ENCODE results near the gene AP1M1.
"Not testable (repeated sequence)": the region's sequence is repeated elsewhere in the genome, so short reads cannot be mapped to it uniquely, and the experiment has no call there.

Gene AP1M1

DNA sequence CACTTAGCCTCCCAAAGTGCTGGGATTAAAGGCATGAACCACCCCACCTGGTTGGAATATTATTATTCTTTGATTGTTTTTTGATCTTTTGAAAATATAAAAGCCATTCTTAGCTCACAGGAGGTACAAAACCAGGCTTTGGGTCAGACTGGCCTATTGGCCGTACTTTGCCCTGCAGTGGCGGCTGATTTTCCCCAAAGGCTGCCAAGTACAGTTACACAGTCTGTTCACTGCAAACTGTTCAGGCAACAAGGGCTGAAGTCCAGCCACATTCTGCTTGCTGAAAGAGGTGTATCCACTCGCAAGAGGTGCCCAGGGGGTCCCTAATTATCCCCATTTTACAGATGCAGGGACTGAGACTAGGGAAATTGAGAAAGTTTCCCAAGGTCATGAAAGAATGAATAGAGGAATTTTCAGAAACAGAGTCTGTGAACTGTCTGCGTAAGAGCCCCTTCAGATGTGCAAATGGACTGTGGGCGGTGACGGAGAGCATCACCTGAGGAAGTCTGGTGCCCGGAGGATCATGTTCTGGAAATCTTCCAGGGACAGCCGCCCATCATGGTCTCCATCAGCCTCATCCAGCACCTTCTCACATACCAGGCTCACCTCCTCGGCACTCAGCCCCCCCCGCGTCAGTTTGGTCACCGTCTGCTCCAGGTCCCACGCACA lies 33.4 kb upstream of the AP1M1 start:
- no peaks in the 10 kb centered on the region for H3K4me1 Mint-ChIP-seq
- H3K27me3 Mint-ChIP-seq (ENCODE audit: low read depth): peaks cover 14% of the 10 kb centered on the region
- H3K9me3 Mint-ChIP-seq: no peaks in the 10 kb centered on the region
- TF ChIP-seq, protein P1, sequence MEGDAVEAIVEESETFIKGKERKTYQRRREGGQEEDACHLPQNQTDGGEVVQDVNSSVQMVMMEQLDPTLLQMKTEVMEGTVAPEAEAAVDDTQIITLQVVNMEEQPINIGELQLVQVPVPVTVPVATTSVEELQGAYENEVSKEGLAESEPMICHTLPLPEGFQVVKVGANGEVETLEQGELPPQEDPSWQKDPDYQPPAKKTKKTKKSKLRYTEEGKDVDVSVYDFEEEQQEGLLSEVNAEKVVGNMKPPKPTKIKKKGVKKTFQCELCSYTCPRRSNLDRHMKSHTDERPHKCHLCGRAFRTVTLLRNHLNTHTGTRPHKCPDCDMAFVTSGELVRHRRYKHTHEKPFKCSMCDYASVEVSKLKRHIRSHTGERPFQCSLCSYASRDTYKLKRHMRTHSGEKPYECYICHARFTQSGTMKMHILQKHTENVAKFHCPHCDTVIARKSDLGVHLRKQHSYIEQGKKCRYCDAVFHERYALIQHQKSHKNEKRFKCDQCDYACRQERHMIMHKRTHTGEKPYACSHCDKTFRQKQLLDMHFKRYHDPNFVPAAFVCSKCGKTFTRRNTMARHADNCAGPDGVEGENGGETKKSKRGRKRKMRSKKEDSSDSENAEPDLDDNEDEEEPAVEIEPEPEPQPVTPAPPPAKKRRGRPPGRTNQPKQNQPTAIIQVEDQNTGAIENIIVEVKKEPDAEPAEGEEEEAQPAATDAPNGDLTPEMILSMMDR (IDR thresholded peaks at IDR 0.05; ENCODE audit: unreplicated experiment in 3 of 3): no peak
- H3K27ac Mint-ChIP-seq: no peak overlapping the region
- H3K36me3 Mint-ChIP-seq (ENCODE audit: low read depth): no peaks in the 10 kb centered on the region
- H3K4me3 Mint-ChIP-seq: no peak overlapping the region

DNA sequence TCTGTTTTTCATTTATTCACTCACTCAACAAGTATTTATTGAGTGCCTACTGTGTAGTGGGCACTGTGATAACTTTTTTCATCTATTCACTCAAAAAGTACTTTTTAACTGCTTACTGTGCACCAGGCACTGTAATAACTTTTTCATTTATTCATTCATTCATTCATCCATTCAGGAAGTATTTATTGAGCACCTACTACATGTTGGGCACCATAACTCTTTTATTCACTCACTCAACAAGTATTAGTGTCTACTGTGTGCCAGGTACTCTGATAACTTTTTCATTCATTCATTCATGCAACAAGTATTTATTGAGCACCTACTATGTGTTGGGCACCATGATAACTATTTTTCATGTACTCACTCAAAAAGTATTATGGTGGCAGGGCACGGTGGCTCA lies 31.3 kb upstream of the AP1M1 start:
- Mint-ChIP-seq H3K9me3 (no peaks in the 10 kb centered on the region), H3K27me3 (ENCODE audit: low read depth) (peaks cover 9% of the 10 kb centered on the region), H3K4me3 (no peak overlapping the region), H3K27ac (no peak overlapping the region), H3K4me1 (no peaks in the 10 kb centered on the region), H3K36me3 (ENCODE audit: low read depth) (no peaks in the 10 kb centered on the region)
- TF ChIP-seq, protein P1 (IDR thresholded peaks at IDR 0.05; ENCODE audit: unreplicated experiment in 3 of 3): no peak

DNA sequence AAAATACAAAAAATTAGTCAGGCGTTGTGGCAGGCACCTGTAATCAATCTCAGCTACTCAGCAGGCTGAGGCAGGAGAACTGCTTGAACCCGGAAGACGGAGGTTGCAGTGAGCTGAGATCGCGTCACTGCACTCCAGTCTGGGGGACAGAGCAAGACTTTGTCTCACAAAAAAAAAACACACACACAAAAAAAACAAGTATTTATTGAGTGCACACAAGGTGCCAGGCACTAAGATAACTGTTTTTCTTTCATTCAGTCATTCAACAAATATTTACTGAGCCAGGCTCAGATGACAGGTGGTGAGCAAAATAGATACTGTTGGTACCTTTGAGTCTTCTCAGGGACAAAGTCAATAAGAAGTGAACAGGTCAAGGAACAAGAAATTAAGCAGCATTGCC lies 30.7 kb upstream of the AP1M1 start:
- peaks cover 4% of the 10 kb centered on the region for H3K27me3 Mint-ChIP-seq (ENCODE audit: low read depth)
- H3K4me1 Mint-ChIP-seq: no peaks in the 10 kb centered on the region
- H3K27ac Mint-ChIP-seq: no peak overlapping the region
- TF ChIP-seq, protein P1 (IDR thresholded peaks at IDR 0.05; ENCODE audit: unreplicated experiment in 3 of 3): no peak
- H3K36me3 Mint-ChIP-seq (ENCODE audit: low read depth): no peaks in the 10 kb centered on the region
- H3K9me3 Mint-ChIP-seq: no peaks in the 10 kb centered on the region
- H3K4me3 Mint-ChIP-seq: no peak overlapping the region

DNA sequence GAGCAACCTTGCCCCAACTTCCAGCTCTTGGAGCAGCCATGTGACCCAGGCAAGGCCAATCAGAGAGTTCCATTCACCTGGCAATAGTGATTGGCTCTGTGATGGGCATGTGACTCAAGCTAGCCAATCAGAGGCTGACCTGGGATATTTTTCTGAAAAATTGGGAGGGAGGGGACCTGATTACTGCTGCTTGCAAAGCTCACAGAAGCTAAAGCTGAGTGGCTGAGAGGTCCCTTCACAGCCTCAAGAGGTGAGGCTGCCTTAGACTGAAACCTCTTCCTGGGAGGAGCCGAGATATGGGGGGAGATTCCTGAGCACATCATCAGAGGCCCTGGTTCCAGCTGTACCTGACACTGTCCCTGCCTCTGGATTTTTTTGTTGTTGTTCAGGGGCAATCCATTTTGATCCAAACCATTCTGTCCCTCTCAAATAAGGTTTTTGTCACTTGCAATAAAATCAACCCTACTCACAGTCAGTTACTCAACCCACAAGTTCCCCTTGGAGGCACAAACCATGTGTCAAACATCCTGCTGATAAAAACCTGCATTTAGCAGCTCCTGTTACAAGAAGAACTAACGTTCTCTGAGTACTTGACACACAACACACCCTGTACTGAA lies 29.1 kb upstream of the AP1M1 start:
- TF ChIP-seq, protein P1 (IDR thresholded peaks at IDR 0.05; ENCODE audit: unreplicated experiment in 3 of 3): no peak
- Mint-ChIP-seq H3K27me3 (ENCODE audit: low read depth) (peaks cover 3% of the 10 kb centered on the region), H3K27ac (no peak overlapping the region), H3K9me3 (peaks cover 2% of the 10 kb centered on the region), H3K4me3 (no peak overlapping the region), H3K36me3 (ENCODE audit: low read depth) (no peaks in the 10 kb centered on the region), H3K4me1 (no peaks in the 10 kb centered on the region)

DNA sequence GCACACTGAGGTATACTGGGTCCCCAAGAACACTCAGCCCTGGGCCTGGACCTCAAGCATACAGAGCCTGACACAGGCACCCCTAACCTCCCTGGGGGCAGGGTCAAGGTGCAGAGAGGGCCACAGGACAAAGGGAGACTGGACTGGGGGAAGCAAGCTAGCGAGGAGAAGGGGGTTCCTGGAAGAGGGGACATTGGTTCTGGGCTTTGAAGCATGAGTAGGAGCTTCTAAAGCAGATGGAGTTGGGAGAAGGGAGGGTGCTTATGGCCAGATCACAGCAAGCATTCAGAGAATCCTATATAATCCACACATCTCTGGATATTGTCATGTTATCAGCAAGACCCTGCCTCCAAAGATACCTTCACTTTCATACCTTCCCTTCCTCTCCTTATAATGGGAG lies 27.6 kb upstream of the AP1M1 start:
- Mint-ChIP-seq H3K27me3 (ENCODE audit: low read depth) (no peaks in the 10 kb centered on the region), H3K27ac (no peak overlapping the region), H3K36me3 (ENCODE audit: low read depth) (no peaks in the 10 kb centered on the region), H3K4me1 (no peaks in the 10 kb centered on the region), H3K4me3 (no peak overlapping the region), H3K9me3 (peaks cover 2% of the 10 kb centered on the region)
- TF ChIP-seq, protein P1 (IDR thresholded peaks at IDR 0.05; ENCODE audit: unreplicated experiment in 3 of 3): no peak

DNA sequence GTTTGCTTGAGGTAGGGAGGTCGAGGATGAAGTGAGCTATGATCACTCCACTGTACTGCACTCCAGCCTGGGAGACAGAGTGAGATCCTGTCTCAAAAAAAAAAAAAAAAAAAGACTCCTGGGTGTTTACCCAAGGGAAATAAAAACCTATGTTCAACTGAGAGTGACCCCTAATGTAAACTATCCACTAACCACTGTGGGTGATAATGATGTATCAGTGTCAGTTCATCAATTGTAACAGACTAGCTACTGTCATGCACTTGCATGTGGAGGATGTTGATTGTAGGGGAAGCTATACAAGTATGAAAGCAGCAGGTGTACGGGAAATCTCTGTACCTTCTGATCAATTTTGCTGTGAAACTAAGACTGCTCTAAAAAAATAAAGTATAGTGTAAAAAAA lies 21.8 kb upstream of the AP1M1 start:
- H3K9me3 Mint-ChIP-seq: peaks cover 2% of the 10 kb centered on the region
- no peak overlapping the region for H3K4me3 Mint-ChIP-seq
- H3K4me1 Mint-ChIP-seq: peaks cover 3% of the 10 kb centered on the region
- no peaks in the 10 kb centered on the region for H3K36me3 Mint-ChIP-seq (ENCODE audit: low read depth)
- TF ChIP-seq, protein P1 (IDR thresholded peaks at IDR 0.05; ENCODE audit: unreplicated experiment in 3 of 3): no peak
- no peak overlapping the region for H3K27ac Mint-ChIP-seq
- peaks cover 9% of the 10 kb centered on the region for H3K27me3 Mint-ChIP-seq (ENCODE audit: low read depth)

DNA sequence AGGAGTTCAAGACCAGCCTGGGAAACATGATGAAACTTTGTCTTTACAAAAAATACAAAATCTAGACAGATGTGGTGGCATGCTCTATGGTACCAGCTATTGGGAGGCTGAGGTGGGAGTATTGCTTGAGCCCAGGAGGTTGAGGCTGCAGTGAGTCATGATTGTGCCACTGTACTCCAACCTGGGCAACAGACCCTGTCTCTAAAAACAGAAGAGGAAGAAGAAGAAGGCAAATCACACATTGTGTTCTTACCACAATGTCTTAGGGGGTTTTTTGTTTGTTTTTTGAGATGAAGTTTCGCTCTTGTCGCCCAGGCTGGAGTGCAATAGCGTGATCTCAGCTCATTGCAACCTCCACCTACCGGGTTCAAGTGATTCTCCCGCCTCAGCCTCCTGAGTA lies 18.8 kb upstream of the AP1M1 start:
- peaks cover 17% of the 10 kb centered on the region for H3K27me3 Mint-ChIP-seq (ENCODE audit: low read depth)
- not testable (repeated sequence) for H3K4me3 Mint-ChIP-seq; H3K4me1 Mint-ChIP-seq; H3K27ac Mint-ChIP-seq; H3K9me3 Mint-ChIP-seq; H3K36me3 Mint-ChIP-seq (ENCODE audit: low read depth)

Measured in nephron (organoid).